Esophagus squamous epithelium (tissue), 4 donors: ENCODE results near the gene AK8.

Experiments used
- POLR2A ChIP-seq, 4 donors: fragments of 450-650 bp; IDR thresholded peaks; one replicate each; pipeline ENCODE4 v1.6.1; 2017; ENCODE audit warnings: antibody characterized with exemption in 4 of 4, mild to moderate bottlenecking in 4 of 4, moderate library complexity in 3 of 4
- TF ChIP-seq, protein P1 (sequence below), 6 experiments: fragments of 450-650 bp in 4 of 6; fragments of 200-600 bp in 2 of 6; sonication (generic) in 2 of 6; IDR thresholded peaks; one replicate each; pipeline ENCODE4 v1.5.1; 2016 to 2019; ENCODE audit warnings: antibody characterized with exemption in 6 of 6, mild to moderate bottlenecking in 4 of 6, moderate library complexity in 4 of 6

DNA sequence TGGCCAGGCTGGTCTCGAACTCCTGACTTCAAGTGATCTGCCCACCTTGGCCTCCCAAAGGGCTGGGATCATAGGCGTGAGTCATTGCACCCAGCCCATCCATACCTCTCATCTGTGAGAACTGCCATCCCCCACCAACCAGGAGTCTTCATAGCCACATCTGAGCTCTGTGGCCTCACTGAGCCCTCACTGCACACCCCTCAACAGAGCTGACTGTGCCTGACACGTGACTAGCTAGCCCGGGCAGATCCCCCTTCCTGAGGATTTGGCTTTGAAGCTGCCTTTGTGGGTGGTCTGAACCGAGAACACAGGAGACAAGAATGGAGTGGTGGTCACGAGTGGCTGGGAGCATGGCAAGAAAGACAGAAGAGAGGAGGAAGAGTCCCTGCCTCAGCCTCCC lies 15.6 kb downstream of the AK8 start:
- TF ChIP-seq, protein P1, sequence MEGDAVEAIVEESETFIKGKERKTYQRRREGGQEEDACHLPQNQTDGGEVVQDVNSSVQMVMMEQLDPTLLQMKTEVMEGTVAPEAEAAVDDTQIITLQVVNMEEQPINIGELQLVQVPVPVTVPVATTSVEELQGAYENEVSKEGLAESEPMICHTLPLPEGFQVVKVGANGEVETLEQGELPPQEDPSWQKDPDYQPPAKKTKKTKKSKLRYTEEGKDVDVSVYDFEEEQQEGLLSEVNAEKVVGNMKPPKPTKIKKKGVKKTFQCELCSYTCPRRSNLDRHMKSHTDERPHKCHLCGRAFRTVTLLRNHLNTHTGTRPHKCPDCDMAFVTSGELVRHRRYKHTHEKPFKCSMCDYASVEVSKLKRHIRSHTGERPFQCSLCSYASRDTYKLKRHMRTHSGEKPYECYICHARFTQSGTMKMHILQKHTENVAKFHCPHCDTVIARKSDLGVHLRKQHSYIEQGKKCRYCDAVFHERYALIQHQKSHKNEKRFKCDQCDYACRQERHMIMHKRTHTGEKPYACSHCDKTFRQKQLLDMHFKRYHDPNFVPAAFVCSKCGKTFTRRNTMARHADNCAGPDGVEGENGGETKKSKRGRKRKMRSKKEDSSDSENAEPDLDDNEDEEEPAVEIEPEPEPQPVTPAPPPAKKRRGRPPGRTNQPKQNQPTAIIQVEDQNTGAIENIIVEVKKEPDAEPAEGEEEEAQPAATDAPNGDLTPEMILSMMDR (IDR thresholded peaks at IDR 0.05) = no peak
- TF ChIP-seq POLR2A (IDR thresholded peaks at IDR 0.05) = no peak
